H1 (cell line): ENCODE data around the gene DRD5. TPM values are rescaled to one million over a fixed set of nuclear protein-coding genes. Genes with fewer than 3 reads are reported as not detected.

ENCODE experiments used
- CTCF ChIA-PET: fragments of 300-600 bp; sonication (Branson Sonifier 250); formaldehyde crosslinking; loops from one replicate; lab custom pipeline; 2021; ENCODE audit not compliant: partially characterized antibody; lab: Charles Lee
- POLR2A ChIA-PET: fragments of 300-600 bp; sonication (Branson Sonifier 250); formaldehyde crosslinking; loops from one replicate; lab custom pipeline; 2021; ENCODE audit warnings: inconsistent platforms; ENCODE audit not compliant: partially characterized antibody; lab: Charles Lee
- DNase-seq, 2 experiments: peaks; one replicate each; pipeline versions ENCODE4 v3.0.0 to v3.0.0-alpha.2; 2010 to 2022; ENCODE audit warnings: low spot score in 2 of 2, low read depth in 1 of 2, mixed read lengths in 1 of 2
- FAIRE-seq: peaks from 2 replicates; lab custom pipeline; 2011; peaks lifted over from hg19 to GRCh38; lab: Jason Lieb, UNC
- H2AFZ ChIP-seq: 2 replicates; pipeline ENCODE4 v1.8.1; 2012; ENCODE audit warnings: low read length, inconsistent platforms
- H2AK5ac ChIP-seq: 2 replicates; pipeline ENCODE4 v1.6.1; 2013; ENCODE audit warnings: low read depth, low read length
- H2BK120ac ChIP-seq: replicated peaks from 2 replicates; pipeline ENCODE3; 2013; ENCODE audit warnings: low read depth, low read length, inconsistent platforms
- H2BK12ac ChIP-seq: 2 replicates; pipeline ENCODE4 v1.6.1; 2013; ENCODE audit warnings: low read depth, low read length
- H2BK15ac ChIP-seq: 2 replicates; pipeline ENCODE4 v1.6.1; 2013; ENCODE audit warnings: low read length
- H2BK20ac ChIP-seq: 2 replicates; pipeline ENCODE4 v1.6.1; 2013; ENCODE audit warnings: low read length
- H2BK5ac ChIP-seq: 2 replicates; pipeline ENCODE4 v1.6.1; 2013; ENCODE audit warnings: low read depth, low read length
- H3K14ac ChIP-seq: 2 replicates; pipeline ENCODE4 v1.6.1; 2013; ENCODE audit warnings: inconsistent platforms; ENCODE audit not compliant: insufficient read length
- H3K18ac ChIP-seq: 2 replicates; pipeline ENCODE4 v1.6.1; 2013; ENCODE audit warnings: low read length; ENCODE audit errors: extremely low read depth
- H3K23ac ChIP-seq: 2 replicates; pipeline ENCODE4 v1.6.1; 2013; ENCODE audit warnings: inconsistent platforms; ENCODE audit not compliant: insufficient read length
- H3K23me2 ChIP-seq: 2 replicates; pipeline ENCODE4 v1.6.1; 2013; ENCODE audit warnings: low read depth, low read length
- H3K27ac ChIP-seq: 2 replicates; pipeline ENCODE4 v1.6.1; 2011; ENCODE audit warnings: low read depth, low read length, inconsistent platforms
- H3K27me3 ChIP-seq, 4 experiments: replicated peaks in 1 of 4; 1 replicate in 1 of 4; 2 replicates in 3 of 4; pipeline versions ENCODE4 v1.6.1 to v1.8.1; 2011 to 2013; ENCODE audit warnings: low read length in 3 of 4, mild to moderate bottlenecking in 3 of 4, inconsistent platforms in 2 of 4, mixed read lengths in 2 of 4, moderate library complexity in 1 of 4; ENCODE audit not compliant: control insufficient read depth in 3 of 4, insufficient read depth in 3 of 4; ENCODE audit errors: extremely low read depth in 1 of 4
- H3K36me3 ChIP-seq, 4 experiments: 2 replicates each; pipeline versions ENCODE4 v1.6.1 to v1.8.1; 2011 to 2013; ENCODE audit warnings: mild to moderate bottlenecking in 4 of 4, low read length in 3 of 4, moderate library complexity in 2 of 4, control low read depth in 1 of 4, inconsistent platforms in 1 of 4; ENCODE audit not compliant: insufficient read depth in 4 of 4, control insufficient read depth in 2 of 4
- H3K4ac ChIP-seq: replicated peaks from 2 replicates; pipeline ENCODE3; 2013; ENCODE audit warnings: low read length, low read depth, mixed read lengths, inconsistent platforms; ENCODE audit not compliant: insufficient read length
- H3K4me1 ChIP-seq, 4 experiments: replicated peaks in 1 of 4; 1 replicate in 1 of 4; 2 replicates in 3 of 4; pipeline versions ENCODE4 v1.6.1 to v1.8.1; 2011 to 2013; ENCODE audit warnings: low read length in 3 of 4, inconsistent platforms in 2 of 4, mixed read lengths in 1 of 4; ENCODE audit not compliant: insufficient read depth in 4 of 4, control insufficient read depth in 3 of 4
- H3K4me2 ChIP-seq, 2 experiments: 2 replicates each; pipeline versions ENCODE4 v1.6.1 to v1.8.1; 2011 to 2013; ENCODE audit warnings: low read depth in 2 of 2, low read length in 2 of 2, control low read depth in 1 of 2, inconsistent platforms in 1 of 2, mild to moderate bottlenecking in 1 of 2; ENCODE audit not compliant: insufficient read depth in 1 of 2
- H3K4me3 ChIP-seq, 4 experiments: fragments of 200-600, 300-600 bp in 1 of 4; sonication (generic), shearing (Covaris generic), sonication (Bioruptor Twin) in 1 of 4; 2 replicates each; pipeline versions ENCODE4 v1.5.1 to v1.8.1; 2011 to 2016; ENCODE audit warnings: low read length in 4 of 4, low read depth in 3 of 4, control low read depth in 2 of 4, inconsistent platforms in 2 of 4, mild to moderate bottlenecking in 2 of 4, mixed read lengths in 1 of 4, moderate library complexity in 1 of 4; ENCODE audit not compliant: insufficient read depth in 2 of 4; ENCODE audit errors: extremely low read depth in 1 of 4
- H3K56ac ChIP-seq: replicated peaks from 2 replicates; pipeline ENCODE3; 2013; ENCODE audit warnings: low read depth, mild to moderate bottlenecking, mixed read lengths, low read length, inconsistent platforms; ENCODE audit not compliant: insufficient read length
- H3K79me1 ChIP-seq: 2 replicates; pipeline ENCODE4 v1.6.1; 2013; ENCODE audit warnings: low read depth, low read length, control low read depth
- H3K79me2 ChIP-seq, 2 experiments: 2 replicates each; pipeline versions ENCODE4 v1.6.1 to v1.8.1; 2012 to 2013; ENCODE audit warnings: low read length in 2 of 2, mild to moderate bottlenecking in 2 of 2, inconsistent platforms in 1 of 2; ENCODE audit not compliant: insufficient read depth in 2 of 2, control insufficient read depth in 1 of 2
- H3K9ac ChIP-seq, 4 experiments: replicated peaks in 1 of 4; 1 replicate in 1 of 4; 2 replicates in 3 of 4; pipeline versions ENCODE4 v1.6.1 to v1.8.1; 2011 to 2013; ENCODE audit warnings: low read depth in 3 of 4, low read length in 3 of 4, control low read depth in 2 of 4, mild to moderate bottlenecking in 2 of 4, moderate library complexity in 2 of 4, inconsistent platforms in 1 of 4; ENCODE audit errors: extremely low read depth in 1 of 4
- H3K9me3 ChIP-seq, 2 experiments: 2 replicates each; pipeline versions ENCODE4 v1.6.1 to v1.8.1; 2012 to 2013; ENCODE audit warnings: mild to moderate bottlenecking in 2 of 2, moderate library complexity in 2 of 2, control low read depth in 1 of 2, inconsistent platforms in 1 of 2, low read depth in 1 of 2, low read length in 1 of 2, mixed read lengths in 1 of 2; ENCODE audit not compliant: insufficient read depth in 2 of 2
- H4K20me1 ChIP-seq, 2 experiments: replicated peaks in 1 of 2; 2 replicates each; pipeline versions ENCODE3 to v1.8.1; 2011 to 2013; ENCODE audit warnings: inconsistent platforms in 2 of 2, low read length in 2 of 2, mild to moderate bottlenecking in 1 of 2; ENCODE audit not compliant: insufficient read depth in 2 of 2, control insufficient read depth in 1 of 2
- H4K5ac ChIP-seq: 2 replicates; pipeline ENCODE4 v1.6.1; 2013; ENCODE audit warnings: low read length, low read depth, mixed read lengths, inconsistent platforms; ENCODE audit not compliant: insufficient read length
- H4K8ac ChIP-seq: 2 replicates; pipeline ENCODE4 v1.8.0; 2013; ENCODE audit warnings: mild to moderate bottlenecking, moderate library complexity, low read length, inconsistent platforms; ENCODE audit not compliant: insufficient read depth; ENCODE audit errors: extremely low read depth
- H4K91ac ChIP-seq: replicated peaks from 2 replicates; pipeline ENCODE3; 2013; ENCODE audit warnings: low read length, mixed read lengths, inconsistent platforms; ENCODE audit not compliant: insufficient read length
- ATF2 ChIP-seq: IDR thresholded peaks from 2 replicates; pipeline ENCODE4 v1.6.1; 2012; ENCODE audit warnings: low read length, inconsistent platforms
- CEBPB ChIP-seq: IDR thresholded peaks from 2 replicates; pipeline ENCODE4 v1.6.1; 2012; ENCODE audit warnings: low read depth, low read length
- CTCF ChIP-seq, 3 experiments: IDR thresholded peaks; 1 replicate in 2 of 3; 2 replicates in 1 of 3; pipeline versions ENCODE4 v1.5.1 to v1.6.1; 2011; ENCODE audit warnings: low read length in 3 of 3, mild to moderate bottlenecking in 3 of 3, inconsistent platforms in 2 of 3, low read depth in 1 of 3, moderate library complexity in 1 of 3; ENCODE audit not compliant: insufficient read depth in 1 of 3; ENCODE audit errors: control extremely low read depth in 1 of 3
- NANOG ChIP-seq: IDR thresholded peaks from 2 replicates; pipeline ENCODE4 v1.6.1; 2011; ENCODE audit warnings: low read length, low read depth, mild to moderate bottlenecking, inconsistent platforms; ENCODE audit not compliant: insufficient read depth, poor library complexity, severe bottlenecking
- POU5F1 ChIP-seq: IDR thresholded peaks from 2 replicates; pipeline ENCODE4 v1.6.1; 2011; ENCODE audit warnings: low read depth, mild to moderate bottlenecking, low read length, moderate library complexity
- RAD21 ChIP-seq, 2 experiments: IDR thresholded peaks in 1 of 2; conservative IDR thresholded peaks in 1 of 2; 2 replicates each; pipeline ENCODE4 v1.6.1; 2011; ENCODE audit warnings: low read depth in 2 of 2, low read length in 2 of 2, improper control_type of control experiment in 1 of 2, inconsistent platforms in 1 of 2, mild to moderate bottlenecking in 1 of 2, moderate library complexity in 1 of 2
- SIRT6 ChIP-seq: IDR thresholded peaks from one replicate; pipeline ENCODE4 v1.7.1; 2012; ENCODE audit warnings: low read length, inconsistent platforms
- SIX5 ChIP-seq: IDR thresholded peaks from 2 replicates; pipeline ENCODE4 v1.6.1; 2011; ENCODE audit warnings: mild to moderate bottlenecking, low read depth, low read length
- TEAD4 ChIP-seq: IDR thresholded peaks from 2 replicates; pipeline ENCODE4 v1.6.1; 2012; ENCODE audit warnings: low read depth, low read length, inconsistent platforms, mixed read lengths
- WGBS, 2 experiments: shearing (Covaris generic) in 1 of 2; methylation state at CpG; one replicate each; pipeline versions ENCODE4 v1.1.6 to v1.1.7; 2013 to 2015; ENCODE audit warnings: low lambda C conversion rate in 2 of 2, mixed read lengths in 2 of 2, inconsistent platforms in 1 of 2, low coverage in 1 of 2, missing lambda C conversion rate in 1 of 2; ENCODE audit not compliant: insufficient replicate concordance in 2 of 2, insufficient coverage in 1 of 2, insufficient read length in 1 of 2; ENCODE audit errors: extremely low coverage in 1 of 2, missing lambda C conversion rate in 1 of 2; 5-methylcytosine and 5-hydroxymethylcytosine counted together
- polyA plus RNA-seq, 7 experiments: library from polyadenylated mRNA; depleted of rRNA in 3 of 7; stranded (reverse) in 5 of 7; unstranded in 2 of 7; fragments of >200 nt in 5 of 7; fragments of 200-250 nt in 2 of 7; gene quantifications; 1 replicate in 5 of 7; 2 replicates in 1 of 7; 4 replicates in 1 of 7; pipeline versions ENCODE4 v1.2.1 to v1.2.3, GENCODE V29; 2011 to 2013; ENCODE audit warnings: missing spikeins in 2 of 7, mixed read lengths in 2 of 7
- total RNA-seq: library from RNA; stranded (reverse); fragmentation: NEBNext Ultra II Directional; extraction: Animal tissue kit (Norgen Biotek cat#: 25700); gene quantifications from 2 replicates; pipeline ENCODE4 v1.2.1, GENCODE V29; 2021

The DRD5 gene
- total and polyA plus RNA-seq, 2 of the 8 experiments (the other 6 are each of a cell fraction or from before 2014, with no cell fraction given) = 0.11 to 0.21 TPM

- Histone ChIP-seq H3K9me3 (no peaks in the 10 kb centered on the region), H3K4me3 (no peak overlapping the region), H3K79me2 (no peaks in the 10 kb centered on the region), H2BK5ac (no peak overlapping the region), H3K4me2 (no peak overlapping the region), H3K23ac (no peak overlapping the region), H3K36me3 (no peaks in the 10 kb centered on the region), H3K27me3 (no peaks in the 10 kb centered on the region), H2AK5ac (no peak overlapping the region), H3K23me2 (no peaks in the 10 kb centered on the region), H2BK20ac (no peak overlapping the region), H4K5ac (no peak overlapping the region), H2AFZ (no peak overlapping the region), H2BK120ac (no peak overlapping the region), H3K27ac (no peak overlapping the region), H3K56ac (no peak overlapping the region), H2BK15ac (0 out of 2 replicates have a peak overlapping the region, but pooled peaks have one; percentile 10), H3K79me1 (no peaks in the 10 kb centered on the region), H4K91ac (no peak overlapping the region), H4K8ac (no peak overlapping the region), H3K18ac (no peak overlapping the region; the same call in 1 of the 2 replicates), H2BK12ac (no peak overlapping the region), H4K20me1 (no peaks in the 10 kb centered on the region), H3K14ac (no peak overlapping the region), H3K9ac (no peak overlapping the region), H3K4me1 (no peaks in the 10 kb centered on the region), H3K4ac (no peak overlapping the region)
- peak in 1 of 2 experiments; percentile 75 for DNase-seq
- ChIA-PET CTCF (interaction anchor here (0.6 to 7.7 kb wide), 43 partner anchors 11 to 300 kb away, joined by 3 to 211 read pairs (median 4); partner anchors contain the start of gene SLC2A9), POLR2A (interaction anchor here (0.6 kb wide), 1 partner anchor 324 kb away, joined by 3 read pairs; no protein-coding TSS in a partner anchor)
- FAIRE-seq = peak; percentile 89
- 44% methylated on average over 9 of the region's 9 CpGs; no CpG with 5 or more reads in 1 of the 2 experiments for WGBS, 2 experiments
- TF ChIP-seq ATF2 (no peak), POU5F1 (no peak), CTCF (IDR thresholded peaks at IDR 0.05; ENCODE audit: control extremely low read depth in 1 of 3, insufficient read depth in 1 of 3, low read depth in 1 of 3, low read length in 3 of 3) (peak; percentile 64 to 71 (median 67)), TEAD4 (no peak), SIRT6 (no peak), SIX5 (no peak), RAD21 (IDR thresholded peaks at IDR 0.05 in 1 of 2, conservative IDR thresholded peaks at IDR 0.05 in 1 of 2; ENCODE audit: low read depth in 2 of 2, low read length in 2 of 2) (peak; percentile 69 to 71), NANOG (no peak), CEBPB (no peak)
Observed at GRCh38 chr4:9765091-9765490, 16.3 kb upstream of the DRD5 start.
